ENCODE measurements around the gene FBXO2. TPM values are rescaled to one million over a fixed set of nuclear protein-coding genes. Genes with fewer than 3 reads are reported as not detected.

The FBXO2 gene
- total RNA-seq, 4 donors from 2014 or later: 1.1 to 24.3 (median 8.3) TPM

DNA sequence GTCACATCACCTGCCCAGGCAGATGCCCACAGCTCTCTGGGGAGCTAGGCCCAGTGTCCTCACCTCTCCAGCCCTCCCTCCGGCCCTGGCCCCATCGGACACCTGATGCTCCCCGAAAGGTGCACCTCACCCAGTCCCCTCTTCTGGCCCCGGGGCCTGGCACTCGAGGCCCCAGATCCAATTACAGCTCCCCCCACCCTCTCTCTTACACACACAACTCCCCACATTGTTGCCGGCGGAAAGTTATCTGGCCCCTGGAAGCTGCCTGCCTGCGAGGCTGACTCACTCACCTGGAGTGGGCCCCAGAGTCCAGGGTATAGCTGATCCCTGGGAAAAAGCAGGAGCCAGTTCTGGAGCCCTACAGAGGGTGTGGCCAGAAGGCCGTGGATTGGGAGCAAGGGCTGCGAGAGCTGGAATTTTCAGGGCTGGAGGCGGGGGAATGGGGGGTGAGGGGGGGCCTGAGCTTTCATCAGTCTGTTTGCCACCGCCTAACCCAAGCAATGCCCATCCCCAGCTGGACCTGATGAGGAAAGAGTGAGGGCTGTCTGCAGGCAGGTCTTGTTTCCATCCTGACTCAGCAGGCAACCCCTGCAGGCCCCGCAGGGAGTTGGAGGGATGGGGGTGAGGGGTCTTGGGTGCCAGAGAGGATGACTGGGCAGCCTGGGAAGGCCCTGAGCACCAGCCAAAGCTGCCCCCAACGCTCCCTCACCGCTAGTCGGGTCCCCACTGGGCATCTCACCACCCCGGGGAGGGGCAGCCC lies 948 bp downstream of the FBXO2 start:
- TF ChIP-seq, protein P1, sequence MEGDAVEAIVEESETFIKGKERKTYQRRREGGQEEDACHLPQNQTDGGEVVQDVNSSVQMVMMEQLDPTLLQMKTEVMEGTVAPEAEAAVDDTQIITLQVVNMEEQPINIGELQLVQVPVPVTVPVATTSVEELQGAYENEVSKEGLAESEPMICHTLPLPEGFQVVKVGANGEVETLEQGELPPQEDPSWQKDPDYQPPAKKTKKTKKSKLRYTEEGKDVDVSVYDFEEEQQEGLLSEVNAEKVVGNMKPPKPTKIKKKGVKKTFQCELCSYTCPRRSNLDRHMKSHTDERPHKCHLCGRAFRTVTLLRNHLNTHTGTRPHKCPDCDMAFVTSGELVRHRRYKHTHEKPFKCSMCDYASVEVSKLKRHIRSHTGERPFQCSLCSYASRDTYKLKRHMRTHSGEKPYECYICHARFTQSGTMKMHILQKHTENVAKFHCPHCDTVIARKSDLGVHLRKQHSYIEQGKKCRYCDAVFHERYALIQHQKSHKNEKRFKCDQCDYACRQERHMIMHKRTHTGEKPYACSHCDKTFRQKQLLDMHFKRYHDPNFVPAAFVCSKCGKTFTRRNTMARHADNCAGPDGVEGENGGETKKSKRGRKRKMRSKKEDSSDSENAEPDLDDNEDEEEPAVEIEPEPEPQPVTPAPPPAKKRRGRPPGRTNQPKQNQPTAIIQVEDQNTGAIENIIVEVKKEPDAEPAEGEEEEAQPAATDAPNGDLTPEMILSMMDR (IDR thresholded peaks at IDR 0.05): no peak
- DNase-seq (ENCODE audit: low spot score) (no peak), ATAC-seq (ENCODE audit: low FRiP score) (peak; percentile 73)

DNA sequence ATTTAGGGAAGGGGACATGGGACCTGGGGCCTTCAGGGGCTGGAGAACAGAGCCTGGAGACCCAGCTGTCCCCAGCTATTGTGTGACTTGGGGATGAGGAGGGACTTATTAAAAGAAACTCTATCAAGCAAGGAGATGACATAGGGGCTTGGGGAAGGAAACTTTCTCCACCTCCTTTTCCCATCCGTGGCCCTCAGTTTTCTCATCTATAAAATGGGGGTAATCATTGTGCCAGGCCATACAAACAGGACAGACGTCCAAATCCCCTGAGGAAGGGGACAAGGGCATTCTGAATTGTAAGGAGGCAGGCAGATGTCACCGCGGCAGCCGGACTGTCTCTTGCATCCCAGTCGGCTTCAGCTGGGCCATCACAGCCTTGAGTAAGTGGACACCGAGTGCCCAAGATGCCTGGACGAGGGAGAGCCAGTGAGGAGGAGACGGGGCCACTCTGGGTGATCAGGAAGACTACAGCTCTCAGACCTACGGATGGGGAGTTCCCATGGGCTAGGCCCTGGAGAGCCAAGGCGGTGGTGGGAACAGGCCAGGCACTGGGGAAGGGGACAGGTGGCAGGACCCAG lies 1.9 kb downstream of the FBXO2 start:
- ATAC-seq (ENCODE audit: low FRiP score) (no peak), DNase-seq (ENCODE audit: low spot score) (no peak)
- TF ChIP-seq, protein P1 (IDR thresholded peaks at IDR 0.05): no peak

DNA sequence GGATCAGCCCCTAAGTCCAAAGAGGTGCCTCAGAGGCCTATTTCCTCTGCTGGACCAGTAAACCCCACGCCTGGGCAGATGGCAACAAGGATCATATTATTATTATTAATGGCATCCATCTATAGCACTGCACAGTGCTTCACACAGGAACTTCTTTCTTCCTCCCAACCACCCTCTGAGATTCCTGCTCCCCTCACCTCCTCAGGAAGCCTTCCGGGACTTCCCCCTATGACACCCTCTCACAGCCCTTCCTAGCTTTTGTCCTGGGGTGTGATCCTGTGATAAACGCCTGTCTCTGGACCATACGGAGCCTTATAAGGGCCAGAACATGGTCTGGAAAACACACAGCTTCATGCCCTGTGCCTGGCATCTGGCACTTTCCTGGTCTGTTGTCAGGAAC lies 3.2 kb downstream of the FBXO2 start:
- no peak for ATAC-seq (ENCODE audit: low FRiP score)
- DNase-seq (ENCODE audit: low spot score): no peak
- TF ChIP-seq, protein P1 (IDR thresholded peaks at IDR 0.05): no peak

DNA sequence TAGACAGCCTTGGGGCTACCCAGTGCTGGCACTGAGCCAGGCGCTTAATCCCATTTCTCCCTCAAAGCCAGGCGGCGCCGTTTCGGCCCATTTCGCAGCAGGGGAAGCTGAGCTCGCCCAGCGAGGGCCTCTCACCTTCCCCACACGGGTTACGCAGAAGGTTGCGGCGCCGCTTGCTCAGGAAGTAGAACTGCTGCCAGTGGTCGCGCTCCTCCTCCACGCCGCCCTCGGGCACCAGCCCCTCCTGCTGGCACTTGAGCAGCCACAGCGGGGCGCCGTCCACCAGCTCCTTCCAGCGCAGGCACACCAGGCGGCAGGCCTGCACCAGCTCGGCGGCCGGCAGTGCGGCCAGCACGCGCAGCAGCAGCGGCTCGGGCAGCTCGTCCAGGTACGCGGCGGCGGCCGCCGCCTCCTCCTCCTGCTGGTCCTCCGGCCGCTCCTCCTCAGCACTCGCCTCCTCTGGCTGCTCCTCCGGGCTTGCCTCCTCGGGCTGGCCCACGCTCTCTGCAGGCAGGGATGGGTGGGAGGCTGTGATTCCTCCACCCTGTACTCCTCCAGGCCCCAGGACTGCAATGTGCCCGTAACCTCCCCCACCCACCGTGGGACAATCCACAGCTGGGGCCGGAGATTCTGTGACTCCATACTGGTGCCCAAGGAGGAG lies 3.8 kb downstream of the FBXO2 start:
- ATAC-seq (ENCODE audit: low FRiP score): peak; percentile 24
- no peak for DNase-seq (ENCODE audit: low spot score)
- TF ChIP-seq, protein P1 (IDR thresholded peaks at IDR 0.05): peak in 1 of 3 donors; percentile 31

DNA sequence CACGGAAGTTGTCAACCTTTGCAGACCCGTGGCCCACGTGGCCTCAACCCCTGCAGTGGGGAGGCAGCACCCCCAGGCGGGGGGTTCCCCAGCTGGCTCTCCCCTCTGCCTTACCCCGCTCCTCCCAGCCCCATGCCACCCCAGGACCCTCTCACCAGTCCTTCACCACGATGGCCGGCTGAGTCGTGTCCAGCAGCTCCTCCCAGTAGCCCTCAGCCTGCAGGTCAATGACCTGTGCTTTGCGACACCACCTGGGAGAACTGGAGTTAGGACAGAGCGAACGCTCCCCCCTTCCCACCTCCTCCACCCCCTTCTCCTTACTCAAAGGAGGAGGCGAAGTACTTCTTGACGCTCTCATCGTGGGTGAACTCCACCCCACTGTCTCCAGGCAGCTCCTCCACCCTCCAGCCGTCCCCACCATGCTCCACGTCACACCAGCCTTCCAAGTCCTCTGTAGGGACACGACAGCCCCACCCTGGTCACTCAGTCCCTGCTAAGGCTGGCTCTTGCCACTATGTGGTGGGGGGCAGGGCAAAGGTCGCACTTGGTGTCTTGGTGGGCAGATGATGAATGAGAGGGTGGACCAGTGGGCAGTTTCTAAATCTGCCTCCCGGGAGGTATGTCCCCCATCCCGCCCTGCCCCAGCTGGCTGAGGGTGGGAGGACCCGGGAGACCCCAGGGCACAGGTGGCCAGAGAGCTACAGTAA lies 4.5 kb downstream of the FBXO2 start:
- ATAC-seq (ENCODE audit: low FRiP score) (no peak), DNase-seq (ENCODE audit: low spot score) (no peak)
- TF ChIP-seq, protein P1 (IDR thresholded peaks at IDR 0.05): no peak

DNA sequence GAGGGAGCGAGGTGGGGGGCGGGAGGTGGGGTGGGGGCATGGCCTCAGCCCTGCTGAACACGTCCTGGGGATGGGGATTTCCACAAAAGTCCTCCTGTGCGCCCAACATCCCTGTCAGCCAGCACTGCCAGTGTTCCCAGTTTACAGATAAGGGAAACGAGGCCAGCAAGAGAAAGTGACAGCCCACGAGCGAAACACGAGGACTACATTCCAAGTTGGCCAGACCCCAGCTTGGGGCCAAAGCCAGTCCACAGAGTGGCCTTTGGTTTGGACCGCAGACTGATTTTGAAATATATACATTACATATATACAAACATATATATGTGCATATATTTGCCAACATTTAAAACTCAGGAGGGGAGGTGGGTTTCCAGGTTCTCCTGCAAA lies 5.0 kb downstream of the FBXO2 start:
- no peak for DNase-seq (ENCODE audit: low spot score)
- TF ChIP-seq, protein P1 (IDR thresholded peaks at IDR 0.05): no peak
- no peak for ATAC-seq (ENCODE audit: low FRiP score)
